Spleen (tissue), 11 donors: ENCODE results near the gene PINLYP. TPM values are rescaled to one million over a fixed set of nuclear protein-coding genes. Genes with fewer than 3 reads are reported as not detected.

ENCODE experiments used
- DNase-seq: peaks from one replicate; pipeline ENCODE4 v3.0.0-alpha.2; 2020
- H3K27ac ChIP-seq, 8 donors: fragments of 200-600 bp; sonication (generic) in 7 of 8; 1 replicate in 4 of 8; 2 replicates in 4 of 8; pipeline versions ENCODE4 v1.5.0 to v1.8.0; 2016 to 2021; ENCODE audit warnings: inconsistent platforms in 4 of 8, mild to moderate bottlenecking in 4 of 8, moderate library complexity in 1 of 8
- H3K27me3 ChIP-seq, 7 donors: fragments of 200-600 bp; sonication (generic) in 6 of 7; replicated peaks in 1 of 7; 1 replicate in 4 of 7; 2 replicates in 3 of 7; pipeline versions ENCODE4 v1.5.0 to v1.8.0; 2016 to 2021; ENCODE audit warnings: inconsistent platforms in 3 of 7, mild to moderate bottlenecking in 1 of 7
- H3K36me3 ChIP-seq, 6 donors: fragments of 200-600 bp; sonication (generic) in 5 of 6; 1 replicate in 4 of 6; 2 replicates in 2 of 6; pipeline versions ENCODE4 v1.5.0 to v1.8.0; 2016 to 2021; ENCODE audit warnings: inconsistent platforms in 2 of 6
- H3K4me1 ChIP-seq, 6 donors: fragments of 200-600 bp; sonication (generic) in 5 of 6; 1 replicate in 3 of 6; 2 replicates in 3 of 6; pipeline versions ENCODE4 v1.5.0 to v1.8.0; 2016 to 2021; ENCODE audit warnings: inconsistent platforms in 3 of 6
- H3K4me3 ChIP-seq, 8 donors: fragments of 200-600 bp; sonication (generic) in 7 of 8; 1 replicate in 4 of 8; 2 replicates in 4 of 8; pipeline versions ENCODE4 v1.5.0 to v1.8.0; 2016 to 2021; ENCODE audit warnings: inconsistent platforms in 4 of 8, mild to moderate bottlenecking in 4 of 8, moderate library complexity in 2 of 8
- H3K9me3 ChIP-seq, 8 donors: fragments of 200-600 bp; sonication (generic) in 7 of 8; 1 replicate in 4 of 8; 2 replicates in 4 of 8; pipeline versions ENCODE4 v1.5.0 to v1.8.0; 2016 to 2021; ENCODE audit warnings: inconsistent platforms in 4 of 8
- CTCF ChIP-seq, 11 experiments: fragments of 200-600 bp in 7 of 11; fragments of 450-650 bp in 4 of 11; sonication (generic) in 4 of 11; IDR thresholded peaks in 8 of 11; conservative IDR thresholded peaks in 3 of 11; 1 replicate in 7 of 11; 2 replicates in 4 of 11; pipeline versions ENCODE4 v1.4.0 to v1.8.0; 2016 to 2021; ENCODE audit warnings: antibody characterized with exemption in 11 of 11, inconsistent platforms in 4 of 11, mild to moderate bottlenecking in 1 of 11
- POLR2A ChIP-seq, 3 donors: fragments of 450-650 bp; IDR thresholded peaks; one replicate each; pipeline ENCODE4 v1.5.1; 2017; ENCODE audit warnings: antibody characterized with exemption in 3 of 3, mild to moderate bottlenecking in 1 of 3
- POLR2AphosphoS5 ChIP-seq, 3 donors: sonication (generic); formaldehyde crosslinking; IDR thresholded peaks; one replicate each; pipeline ENCODE4 v1.5.1; 2017; ENCODE audit warnings: antibody characterized with exemption in 3 of 3
- WGBS, 5 donors: extraction: QIAGEN DNeasy Blood & Tissue Kit in 3 of 5; methylation state at CpG; one replicate each; pipeline versions ENCODE4 v1.1.5 to v1.1.7; 2013 to 2018; 5-methylcytosine and 5-hydroxymethylcytosine counted together
- intact Hi-C: fragments of 100-400 bp; cut with DNase I; formaldehyde crosslinking; loops from one replicate; pipeline ENCODE4 v1.15.0; 2023; ENCODE audit warnings: low total_unique reads
- polyA plus RNA-seq, 3 donors: library from polyadenylated mRNA; stranded (reverse); fragments of 200-250 nt; gene quantifications; one replicate each; pipeline ENCODE4 v1.2.1, GENCODE V29; 2013
- total RNA-seq, 7 donors: library from RNA; depleted of rRNA in 3 of 7; stranded (reverse); fragments of >200 nt in 3 of 7; fragmentation: NEBNext Ultra II Directional in 4 of 7; extraction: Animal tissue kit (Norgen Biotek cat#: 25700) in 4 of 7; gene quantifications; one replicate each; pipeline versions ENCODE4 v1.1.0 to v1.2.1, GENCODE V29; 2016 to 2021
- donor health status: healthy with polysubstance abuse.
- donor health status: DM: no; HTN: no; CAD: no; lungs with moderate emphysema.
- donor health status: DM: no; HTN: no; CAD: no.
- donor health status: Bipolar disorder and iron deficiency.
- donor health status: healthy.
- donor health status: DM: no; HTN: no; CAD: no.
- donor health status: DM: yes; HTN: yes; CAD: no.

PINLYP gene
- total and polyA plus RNA-seq, 10 donors, result 2.0 to 10.5 (median 5.1) TPM

- H3K36me3 ChIP-seq, result no peaks in the 10 kb centered on the region
- TF ChIP-seq CTCF (IDR thresholded peaks at IDR 0.05 in 8 of 11, conservative IDR thresholded peaks at IDR 0.05 in 3 of 11), result no peak
- TF ChIP-seq POLR2A (IDR thresholded peaks at IDR 0.05), result no peak
- TF ChIP-seq POLR2AphosphoS5 (IDR thresholded peaks at IDR 0.05), result no peak
- H3K9me3 ChIP-seq, result no peaks in the 10 kb centered on the region
- H3K27me3 ChIP-seq, result peaks cover 0 to 21% (median 0%) of the 10 kb centered on the region in 7 donors
- H3K4me1 ChIP-seq, result peaks cover 0 to 14% (median 7%) of the 10 kb centered on the region in 6 donors
- intact Hi-C loops, result no loop called here
- no peak overlapping the region for H3K4me3 ChIP-seq
- DNase-seq, result no peak
- WGBS, 5 donors, result 68 to 81% (median 76%) methylated on average over 29 to 32 of the region's 32 CpGs
- no peak overlapping the region for H3K27ac ChIP-seq
These were observed 50.4 kb downstream of the PINLYP start for GRCh38 chr19:43625918-43626579.

GRCh38 chr19:43626838-43627237, 51.2 kb downstream of the PINLYP start:
- TF ChIP-seq POLR2AphosphoS5 (IDR thresholded peaks at IDR 0.05) (no peak), POLR2A (IDR thresholded peaks at IDR 0.05) (no peak), CTCF (IDR thresholded peaks at IDR 0.05 in 8 of 11, conservative IDR thresholded peaks at IDR 0.05 in 3 of 11) (no peak)
- 45 to 57% (median 56%) methylated on average over 17 of the region's 17 CpGs for WGBS, 5 donors
- DNase-seq, result no peak
- no peak overlapping the region for H3K27ac ChIP-seq
- intact Hi-C loops, result no loop called here
- peaks cover 0 to 21% (median 0%) of the 10 kb centered on the region in 7 donors for H3K27me3 ChIP-seq
- no peak overlapping the region for H3K4me3 ChIP-seq
- H3K36me3 ChIP-seq, result no peaks in the 10 kb centered on the region
- H3K4me1 ChIP-seq, result peaks cover 0 to 12% (median 7%) of the 10 kb centered on the region in 6 donors
- no peaks in the 10 kb centered on the region for H3K9me3 ChIP-seq

- peaks cover 0 to 12% (median 7%) of the 10 kb centered on the region in 6 donors for H3K4me1 ChIP-seq
- no peak overlapping the region for H3K4me3 ChIP-seq
- intact Hi-C loops, result no loop called here
- peaks cover 0 to 21% (median 0%) of the 10 kb centered on the region in 7 donors for H3K27me3 ChIP-seq
- no peaks in the 10 kb centered on the region for H3K36me3 ChIP-seq
- 86 to 97% (median 93%) methylated on average over 3 of the region's 3 CpGs for WGBS, 5 donors
- no peaks in the 10 kb centered on the region for H3K9me3 ChIP-seq
- no peak for DNase-seq
- no peak for TF ChIP-seq CTCF (IDR thresholded peaks at IDR 0.05 in 8 of 11, conservative IDR thresholded peaks at IDR 0.05 in 3 of 11)
- TF ChIP-seq POLR2A (IDR thresholded peaks at IDR 0.05), result no peak
- no peak for TF ChIP-seq POLR2AphosphoS5 (IDR thresholded peaks at IDR 0.05)
- no peak overlapping the region for H3K27ac ChIP-seq
These were observed 53.2 kb downstream of the PINLYP start for GRCh38 chr19:43628646-43629326.

GRCh38 chr19:43631491-43631890, 55.9 kb downstream of the PINLYP start:
- H3K4me1 ChIP-seq, result peaks cover 0 to 10% (median 0%) of the 10 kb centered on the region in 6 donors
- H3K36me3 ChIP-seq, result no peaks in the 10 kb centered on the region
- no peaks in the 10 kb centered on the region for H3K9me3 ChIP-seq
- 77 to 93% (median 85%) methylated on average over 5 of the region's 5 CpGs for WGBS, 5 donors
- H3K27me3 ChIP-seq, result peaks cover 0 to 35% (median 7%) of the 10 kb centered on the region in 7 donors
- H3K4me3 ChIP-seq, result no peak overlapping the region
- DNase-seq, result no peak
- intact Hi-C loops, result no loop called here
- H3K27ac ChIP-seq, result no peak overlapping the region
- TF ChIP-seq POLR2AphosphoS5 (IDR thresholded peaks at IDR 0.05) (no peak), CTCF (IDR thresholded peaks at IDR 0.05 in 8 of 11, conservative IDR thresholded peaks at IDR 0.05 in 3 of 11) (no peak), POLR2A (IDR thresholded peaks at IDR 0.05) (no peak)
